Subcutaneous adipose tissue (tissue), 4 donors: ENCODE data around the gene OARD1. TPM values are rescaled to one million over a fixed set of nuclear protein-coding genes. Genes with fewer than 3 reads are reported as not detected.

Experiments
- total RNA-seq, 4 donors: library from RNA; depleted of rRNA; stranded (reverse); fragments of >200 nt; gene quantifications; one replicate each; pipeline ENCODE4 v1.1.0, GENCODE V29; 2016
- TF ChIP-seq, protein P1 (sequence below): fragments of 450-650 bp; IDR thresholded peaks from one replicate; pipeline ENCODE4 v1.5.1; 2016; ENCODE audit warnings: low read depth, mild to moderate bottlenecking, control low read depth, antibody characterized with exemption, moderate library complexity

OARD1 gene
- total RNA-seq, 4 donors from 2014 or later: 13.9 to 30.3 (median 20.6) TPM

DNA sequence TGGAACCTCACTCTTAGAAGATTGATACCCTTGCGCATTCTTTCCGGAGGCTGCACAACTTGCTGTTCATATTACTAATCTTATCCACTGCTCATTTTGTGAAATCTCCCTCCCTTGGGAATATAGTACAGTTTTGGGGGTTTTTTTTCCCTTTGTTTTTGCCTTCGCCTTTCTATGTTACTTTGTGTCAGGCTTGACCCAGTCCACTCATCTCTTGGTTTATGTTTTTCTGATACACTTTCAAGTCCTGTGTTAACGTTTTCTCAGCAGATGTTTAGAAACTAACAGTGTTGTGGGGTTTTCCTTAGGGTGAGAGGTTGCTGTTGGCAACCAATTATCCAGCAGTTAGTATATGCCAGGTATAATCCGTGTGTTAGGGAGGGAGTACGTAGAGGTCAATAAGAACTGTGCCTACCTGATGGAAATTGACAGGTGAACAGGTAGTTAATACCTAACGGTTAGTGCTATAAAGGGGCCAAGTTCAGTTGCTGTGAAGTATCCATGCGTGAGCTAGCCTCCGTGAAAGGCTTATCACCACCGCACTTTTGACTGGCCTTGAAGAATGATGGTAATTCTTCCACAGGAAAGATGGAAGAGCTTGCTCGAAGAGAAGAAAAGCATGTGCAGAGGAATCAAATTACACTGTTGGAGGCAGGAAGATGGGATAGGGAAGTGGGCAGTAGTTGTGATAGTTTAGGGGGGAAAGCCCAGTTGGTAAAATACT, 2.0 kb upstream of the OARD1 start:
- TF ChIP-seq, protein P1, sequence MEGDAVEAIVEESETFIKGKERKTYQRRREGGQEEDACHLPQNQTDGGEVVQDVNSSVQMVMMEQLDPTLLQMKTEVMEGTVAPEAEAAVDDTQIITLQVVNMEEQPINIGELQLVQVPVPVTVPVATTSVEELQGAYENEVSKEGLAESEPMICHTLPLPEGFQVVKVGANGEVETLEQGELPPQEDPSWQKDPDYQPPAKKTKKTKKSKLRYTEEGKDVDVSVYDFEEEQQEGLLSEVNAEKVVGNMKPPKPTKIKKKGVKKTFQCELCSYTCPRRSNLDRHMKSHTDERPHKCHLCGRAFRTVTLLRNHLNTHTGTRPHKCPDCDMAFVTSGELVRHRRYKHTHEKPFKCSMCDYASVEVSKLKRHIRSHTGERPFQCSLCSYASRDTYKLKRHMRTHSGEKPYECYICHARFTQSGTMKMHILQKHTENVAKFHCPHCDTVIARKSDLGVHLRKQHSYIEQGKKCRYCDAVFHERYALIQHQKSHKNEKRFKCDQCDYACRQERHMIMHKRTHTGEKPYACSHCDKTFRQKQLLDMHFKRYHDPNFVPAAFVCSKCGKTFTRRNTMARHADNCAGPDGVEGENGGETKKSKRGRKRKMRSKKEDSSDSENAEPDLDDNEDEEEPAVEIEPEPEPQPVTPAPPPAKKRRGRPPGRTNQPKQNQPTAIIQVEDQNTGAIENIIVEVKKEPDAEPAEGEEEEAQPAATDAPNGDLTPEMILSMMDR: no peak

DNA sequence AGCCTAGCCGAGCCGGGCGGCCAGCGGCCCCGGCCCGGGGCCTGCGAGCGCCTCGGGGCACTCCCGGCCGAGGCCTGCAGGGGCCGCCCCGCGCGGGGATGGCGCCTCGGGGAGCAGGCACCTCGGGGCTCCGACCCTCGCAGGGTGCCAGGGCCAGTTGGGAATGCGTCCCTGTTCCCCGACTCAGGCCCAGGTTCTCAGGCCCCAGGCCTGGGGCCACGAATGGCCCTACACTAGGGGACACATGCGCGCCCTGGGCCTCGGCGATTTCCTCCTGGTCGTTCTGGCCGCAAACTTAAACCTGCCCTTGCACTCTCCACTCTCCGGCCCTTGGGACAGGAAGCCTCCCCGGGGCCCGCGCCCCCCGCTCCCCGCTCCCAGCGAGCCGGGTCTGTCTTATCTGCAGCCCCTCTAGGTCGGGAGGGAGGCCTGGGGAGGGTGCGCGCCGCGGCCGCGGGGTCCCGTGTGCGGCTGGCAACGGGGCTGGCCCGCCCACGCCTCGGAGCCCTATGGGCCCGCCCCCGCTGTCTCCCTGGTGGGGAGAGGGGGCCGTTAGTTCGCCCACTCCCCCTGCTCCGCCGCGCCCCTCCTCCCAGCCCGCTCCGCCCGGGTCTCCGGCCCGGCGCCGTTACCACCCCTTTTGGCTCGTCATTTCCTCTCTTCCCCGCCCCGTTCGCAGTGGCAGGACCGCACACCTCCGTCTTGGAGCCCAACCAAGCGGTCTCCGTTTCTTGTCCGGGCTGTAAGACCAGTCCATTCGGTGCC, 1.2 kb upstream of the OARD1 start:
- TF ChIP-seq, protein P1: no peak

DNA sequence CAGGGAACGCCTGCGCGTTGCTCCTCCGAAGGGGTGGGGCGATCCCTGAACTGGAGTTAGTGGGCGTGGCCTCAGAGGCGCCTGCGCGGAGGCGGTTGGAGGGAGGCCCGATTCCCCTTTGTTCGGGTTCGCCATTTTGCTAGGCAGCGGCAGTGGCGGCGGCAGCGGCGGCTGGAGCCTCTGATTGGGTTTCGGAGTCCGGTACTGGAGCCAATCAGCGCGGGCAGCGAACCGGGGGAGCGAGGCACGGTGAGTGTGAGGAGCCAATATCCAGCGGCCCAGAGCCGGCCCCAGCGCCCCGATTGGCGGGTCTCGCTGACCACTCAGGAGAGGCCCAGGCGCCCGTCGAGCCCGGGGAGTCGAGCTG, 663 bp upstream of the OARD1 start, which contains the start of gene NFYA:
Gene NFYA (plus strand): TSS at position 139 of the 367 bp plus-strand sequence. CDS start 6,116 bp downstream, outside the sequence.
- TF ChIP-seq, protein P1: no peak

DNA sequence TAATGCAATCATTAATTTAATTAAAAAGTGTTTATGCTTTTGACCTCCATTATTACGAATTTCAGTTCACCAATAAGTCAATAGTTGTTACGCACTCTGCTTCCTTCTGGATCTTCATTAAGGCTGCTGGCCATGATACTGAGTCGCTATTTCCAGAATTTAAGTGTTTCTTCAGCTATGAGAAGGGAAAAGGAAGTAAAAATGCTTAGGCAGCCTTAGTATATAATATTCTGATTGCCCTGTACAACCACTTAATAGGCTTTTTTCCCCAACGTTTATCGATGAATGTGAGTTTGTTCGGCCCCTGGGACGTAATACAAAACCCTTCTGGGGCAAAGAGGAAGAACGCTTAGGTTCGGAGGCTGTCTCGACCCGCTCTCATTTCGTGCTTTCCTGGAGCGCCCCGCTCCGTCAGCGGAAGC, 644 bp downstream of the OARD1 start:
- TF ChIP-seq, protein P1: no peak

DNA sequence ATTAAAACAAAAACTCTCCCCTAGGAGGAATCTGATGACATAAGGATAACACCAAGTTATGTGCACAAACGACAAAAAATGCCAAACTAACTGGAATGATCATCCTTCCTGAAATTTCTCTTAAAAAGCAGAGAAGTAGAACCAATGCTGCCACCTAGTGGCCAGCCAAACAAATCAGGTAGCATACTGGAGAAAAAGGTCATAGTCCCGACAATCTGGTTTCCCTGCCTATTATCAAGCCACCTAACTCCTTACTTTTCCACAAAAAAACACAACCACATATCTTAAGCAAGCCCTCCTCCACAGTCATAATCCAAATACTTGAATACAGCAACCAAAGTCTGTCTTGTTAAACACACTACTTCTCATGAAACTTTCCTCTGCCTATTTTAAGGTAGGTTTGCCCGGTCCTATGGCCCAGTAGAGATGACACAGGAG, 5.3 kb downstream of the OARD1 start:
- TF ChIP-seq, protein P1: no peak

DNA sequence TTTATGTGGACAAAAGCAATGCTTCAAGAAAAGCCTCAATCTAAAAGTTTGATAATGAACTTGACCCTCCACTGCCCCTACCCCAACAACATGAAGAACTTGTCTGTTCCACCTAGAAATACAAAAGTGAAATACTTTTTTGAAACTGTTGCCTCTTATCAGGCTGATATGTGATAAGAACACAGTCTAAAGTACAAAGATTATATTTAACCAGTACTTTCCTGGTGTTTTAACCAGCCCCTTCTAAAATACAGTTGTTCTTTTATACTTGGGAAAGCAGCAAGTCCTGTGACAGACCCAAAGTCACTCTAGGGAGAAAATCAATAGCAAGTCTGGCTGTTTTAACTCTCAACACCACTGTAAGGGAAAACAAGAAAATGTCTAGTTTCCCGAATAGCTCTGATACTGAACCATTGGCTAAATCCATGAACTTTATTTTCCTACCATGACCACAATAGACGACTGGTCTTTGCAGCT, 6.6 kb downstream of the OARD1 start:
- TF ChIP-seq, protein P1: no peak

DNA sequence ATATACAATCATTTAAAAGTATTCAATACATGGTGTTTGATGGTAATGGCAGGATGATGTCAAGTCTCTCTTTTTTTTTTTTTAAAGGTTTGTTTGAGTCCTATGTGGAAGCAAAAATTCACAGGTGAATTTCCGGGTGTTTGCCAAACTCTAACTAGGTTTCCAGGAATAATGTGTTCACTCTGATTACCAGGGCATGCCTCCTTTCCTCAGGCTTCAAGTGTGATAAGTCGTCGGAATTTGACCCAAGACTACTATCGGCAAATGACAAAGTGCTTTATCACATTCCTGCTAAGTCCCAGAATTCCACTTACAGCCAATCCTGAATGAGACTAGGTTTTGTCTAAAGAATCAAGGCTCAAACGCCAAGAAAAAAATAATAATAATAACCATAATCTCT, 7.3 kb downstream of the OARD1 start:
- TF ChIP-seq, protein P1: no peak
